Cardiac fibroblast (primary cell): ENCODE data around the gene SPEG.

Experiments used
- DNase-seq, 2 donors: peaks; one replicate each; pipeline versions ENCODE4 v3.0.0 to v3.0.0-alpha.2; 2010; ENCODE audit warnings: low read depth in 2 of 2
- H3K4me3 ChIP-seq, 2 donors: replicated peaks in 1 of 2; 1 replicate in 1 of 2; 2 replicates in 1 of 2; pipeline ENCODE4 v1.5.1; 2011; ENCODE audit warnings: low read depth in 2 of 2, low read length in 2 of 2, mild to moderate bottlenecking in 2 of 2, moderate library complexity in 1 of 2
- TF ChIP-seq, protein P1 (sequence below): IDR thresholded peaks from one replicate; pipeline ENCODE4 v1.5.1; 2011; ENCODE audit warnings: low read depth, mild to moderate bottlenecking, low read length, inconsistent platforms

The SPEG gene

DNA sequence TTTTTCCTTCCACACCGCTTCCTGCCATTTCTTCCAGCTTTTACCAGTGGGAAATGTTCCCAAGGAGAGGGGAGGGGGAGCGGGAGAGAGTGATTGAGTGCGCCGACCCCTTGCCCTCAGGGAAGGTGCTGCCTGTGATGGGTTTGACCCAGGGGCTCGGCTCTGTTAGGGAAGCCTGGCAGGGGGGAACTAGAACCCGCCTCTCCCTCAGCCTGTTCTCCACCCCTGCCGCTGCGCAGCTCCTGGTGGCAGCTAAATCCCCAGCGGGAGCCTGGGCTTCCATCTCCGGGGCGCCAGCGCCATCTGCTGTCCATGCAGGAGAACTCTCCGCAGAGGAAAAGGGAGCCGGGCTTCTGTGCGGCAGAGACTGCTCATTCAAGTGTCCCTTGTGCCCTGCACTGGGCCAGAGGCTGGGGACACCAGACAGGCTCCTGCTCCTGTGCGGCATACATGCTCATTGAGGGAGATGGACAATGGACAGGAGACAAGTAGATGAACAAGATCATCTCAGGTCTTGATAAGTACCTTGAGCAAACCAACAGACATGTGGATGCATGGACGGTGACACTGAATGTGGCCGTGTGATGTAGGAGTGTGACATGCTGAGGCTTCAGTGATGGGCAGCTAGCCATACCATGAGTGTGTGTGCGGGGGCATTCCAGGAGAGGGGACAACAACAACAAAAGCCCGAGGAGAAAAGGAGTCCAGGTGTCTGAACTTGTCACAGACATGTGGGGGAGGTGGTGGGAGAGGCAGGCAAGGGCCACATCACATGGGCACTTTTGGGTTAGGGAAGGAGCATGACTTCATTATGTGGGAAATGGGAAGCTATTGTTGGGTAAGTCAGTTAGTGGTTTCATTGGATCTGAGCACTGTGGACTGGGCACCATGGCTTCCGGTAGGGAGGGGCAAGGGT is 95.7 kb downstream of the SPEG start:
- peak overlapping the region in 1 of 2 donors; percentile 21 for H3K4me3 ChIP-seq
- DNase-seq, result peak; percentile 84 to 88
- TF ChIP-seq, protein P1, sequence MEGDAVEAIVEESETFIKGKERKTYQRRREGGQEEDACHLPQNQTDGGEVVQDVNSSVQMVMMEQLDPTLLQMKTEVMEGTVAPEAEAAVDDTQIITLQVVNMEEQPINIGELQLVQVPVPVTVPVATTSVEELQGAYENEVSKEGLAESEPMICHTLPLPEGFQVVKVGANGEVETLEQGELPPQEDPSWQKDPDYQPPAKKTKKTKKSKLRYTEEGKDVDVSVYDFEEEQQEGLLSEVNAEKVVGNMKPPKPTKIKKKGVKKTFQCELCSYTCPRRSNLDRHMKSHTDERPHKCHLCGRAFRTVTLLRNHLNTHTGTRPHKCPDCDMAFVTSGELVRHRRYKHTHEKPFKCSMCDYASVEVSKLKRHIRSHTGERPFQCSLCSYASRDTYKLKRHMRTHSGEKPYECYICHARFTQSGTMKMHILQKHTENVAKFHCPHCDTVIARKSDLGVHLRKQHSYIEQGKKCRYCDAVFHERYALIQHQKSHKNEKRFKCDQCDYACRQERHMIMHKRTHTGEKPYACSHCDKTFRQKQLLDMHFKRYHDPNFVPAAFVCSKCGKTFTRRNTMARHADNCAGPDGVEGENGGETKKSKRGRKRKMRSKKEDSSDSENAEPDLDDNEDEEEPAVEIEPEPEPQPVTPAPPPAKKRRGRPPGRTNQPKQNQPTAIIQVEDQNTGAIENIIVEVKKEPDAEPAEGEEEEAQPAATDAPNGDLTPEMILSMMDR, result peak; percentile 98

DNA sequence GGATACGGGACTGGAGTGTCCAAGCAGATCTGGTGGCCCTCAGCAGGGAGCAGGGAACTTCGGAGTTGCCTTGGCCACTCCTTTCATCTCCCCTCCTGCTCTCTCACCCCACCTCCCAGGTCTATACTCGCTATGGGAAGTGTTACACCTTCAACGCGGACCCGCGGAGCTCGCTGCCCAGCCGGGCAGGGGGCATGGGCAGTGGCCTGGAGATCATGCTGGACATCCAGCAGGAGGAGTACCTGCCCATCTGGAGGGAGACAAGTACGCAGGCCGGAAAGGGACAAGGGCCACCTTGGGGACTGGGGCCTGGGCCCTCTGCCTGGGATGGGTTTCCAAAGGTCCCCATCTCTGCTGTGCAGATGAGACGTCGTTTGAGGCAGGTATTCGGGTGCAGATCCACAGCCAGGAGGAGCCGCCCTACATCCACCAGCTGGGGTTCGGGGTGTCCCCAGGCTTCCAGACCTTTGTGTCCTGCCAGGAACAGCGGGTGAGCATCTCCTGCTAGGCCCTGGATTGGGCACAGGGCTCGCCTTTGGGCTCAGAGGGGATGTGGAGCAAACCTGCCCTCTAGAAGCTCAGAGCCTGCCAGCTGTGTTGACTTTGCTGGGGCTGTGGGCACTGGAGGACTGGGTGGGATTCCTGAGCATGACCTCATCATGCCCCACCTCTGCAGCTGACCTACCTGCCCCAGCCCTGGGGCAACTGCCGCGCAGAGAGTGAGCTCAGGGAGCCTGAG is 97.2 kb downstream of the SPEG start:
- no peak overlapping the region for H3K4me3 ChIP-seq
- TF ChIP-seq, protein P1, result no peak
- no peak for DNase-seq

DNA sequence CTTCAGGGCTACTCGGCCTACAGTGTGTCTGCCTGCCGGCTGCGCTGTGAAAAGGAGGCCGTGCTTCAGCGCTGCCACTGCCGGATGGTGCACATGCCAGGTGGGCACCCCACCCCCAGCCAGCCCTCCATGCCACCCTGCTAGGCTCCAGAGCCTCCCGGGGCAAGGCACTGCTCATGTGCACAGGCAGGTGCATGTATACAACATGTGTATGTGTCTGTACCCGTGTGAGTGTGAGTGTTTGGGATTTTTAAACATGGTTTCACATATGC is 97.7 kb downstream of the SPEG start:
- DNase-seq, result no peak
- TF ChIP-seq, protein P1, result no peak

DNA sequence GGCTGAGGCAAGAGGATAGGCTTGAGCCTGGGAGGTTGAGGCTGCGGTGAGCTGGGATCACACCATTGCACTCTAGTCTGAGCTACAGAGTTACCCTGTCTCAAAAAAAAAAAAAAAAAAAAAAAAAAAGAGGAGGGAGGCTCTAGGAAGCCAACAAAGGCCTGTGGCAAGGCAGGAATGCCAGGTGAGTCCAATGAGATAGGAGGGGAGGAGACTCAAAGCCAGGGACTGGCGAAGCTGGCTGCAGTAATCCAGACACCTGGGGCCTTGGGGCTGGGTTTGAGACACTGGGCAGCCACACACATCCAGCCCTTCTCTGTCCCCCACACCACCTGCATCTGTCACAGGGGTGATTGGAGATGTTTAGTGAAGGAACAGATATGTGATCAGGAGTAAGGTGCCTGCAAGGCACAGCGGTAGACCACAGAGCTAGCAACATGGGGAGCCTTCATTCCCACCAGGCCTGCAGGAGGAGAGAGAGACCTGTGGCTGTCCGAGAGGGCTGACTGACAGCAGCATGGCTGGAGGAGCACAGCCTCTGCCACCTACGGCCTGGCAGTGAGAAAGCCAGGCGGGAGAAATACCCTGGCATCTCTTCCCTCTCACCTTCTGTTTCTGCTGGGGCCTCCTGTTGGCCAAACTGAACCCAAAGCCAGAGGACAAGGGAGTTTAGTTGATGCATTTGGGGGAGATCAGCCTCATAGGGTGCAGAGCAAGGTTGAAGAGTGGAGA is 99.5 kb downstream of the SPEG start:
- no peak overlapping the region for H3K4me3 ChIP-seq
- TF ChIP-seq, protein P1, result no peak
- no peak for DNase-seq

More for the DNA sequence above, 97.7 kb downstream of the SPEG start:
- H3K4me3 ChIP-seq, result no peak overlapping the region

DNA sequence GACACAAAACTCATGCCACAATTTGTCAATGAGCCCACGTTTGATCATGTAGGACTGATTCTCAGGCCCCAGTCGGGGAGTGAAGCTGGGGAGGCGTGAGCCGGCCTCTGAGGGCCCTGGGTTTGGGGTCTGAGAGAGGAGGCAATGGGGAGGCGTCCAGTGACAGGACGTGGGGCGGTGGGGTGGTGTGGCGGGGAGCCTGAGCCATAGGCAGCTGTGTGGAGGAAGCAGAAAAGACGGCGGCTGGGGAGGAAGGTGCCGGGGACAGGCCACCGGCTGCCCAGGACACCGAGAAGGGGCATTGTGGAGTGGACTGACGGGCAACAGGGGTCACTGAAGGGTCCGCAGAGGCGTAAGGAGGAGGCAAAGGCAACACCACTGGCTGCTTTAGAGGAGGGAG is 101.8 kb downstream of the SPEG start:
- TF ChIP-seq, protein P1, result no peak
- no peak overlapping the region for H3K4me3 ChIP-seq
- no peak for DNase-seq

DNA sequence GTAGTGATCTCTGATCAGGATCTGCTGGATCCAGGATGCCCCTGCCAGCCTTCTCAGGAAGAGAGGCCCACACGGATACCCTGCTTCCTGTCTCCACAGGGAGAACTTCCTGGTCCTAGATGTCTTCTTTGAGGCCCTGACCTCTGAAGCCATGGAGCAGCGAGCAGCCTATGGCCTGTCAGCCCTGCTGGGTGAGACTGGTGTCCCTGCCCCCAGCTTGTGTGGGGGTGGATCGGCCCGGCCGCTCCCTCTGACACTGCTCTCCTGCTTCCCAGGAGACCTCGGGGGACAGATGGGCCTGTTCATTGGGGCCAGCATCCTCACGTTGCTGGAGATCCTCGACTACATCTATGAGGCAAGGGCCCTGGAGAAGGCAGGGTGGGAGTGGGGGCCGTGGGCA is 102.3 kb downstream of the SPEG start:
- no peak overlapping the region for H3K4me3 ChIP-seq
- TF ChIP-seq, protein P1, result no peak
- no peak for DNase-seq
